Kidney capillary endothelial cell (primary cell): ENCODE data around the gene TRMT1.

Experiments
- DNase-seq: peaks from one replicate; pipeline ENCODE4 v3.0.0-alpha.2; 2018; ENCODE audit warnings: low spot score

TRMT1 gene

GRCh38 chr19:13122980-13123957 lies 6.7 kb upstream of the TRMT1 start:
- no peak for DNase-seq

GRCh38 chr19:13122275-13122878 lies 5.8 kb upstream of the TRMT1 start:
- DNase-seq, result no peak

- DNase-seq, result no peak
These were observed 5.2 kb upstream of the TRMT1 start for GRCh38 chr19:13121551-13122274.

DNA sequence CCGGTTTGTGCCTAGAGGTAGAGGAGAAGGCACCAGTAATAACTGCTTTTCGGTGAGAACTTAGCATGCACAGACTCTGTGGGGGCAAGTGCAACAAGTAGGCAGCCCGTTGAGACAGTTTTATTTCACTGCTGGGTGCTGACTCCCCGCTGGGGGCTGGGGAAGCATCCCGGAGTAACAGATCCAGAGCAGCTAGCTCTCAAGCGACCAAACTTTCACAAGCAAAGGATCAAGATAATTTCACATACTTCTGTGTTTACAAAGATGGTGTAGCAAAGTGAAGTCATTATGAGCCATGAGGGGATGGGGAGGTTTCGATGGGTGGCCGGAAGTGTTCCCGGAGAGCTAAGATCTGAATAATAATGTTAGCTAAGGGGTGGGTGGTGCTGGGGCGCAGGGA lies 4.3 kb upstream of the TRMT1 start:
- DNase-seq, result no peak

DNA sequence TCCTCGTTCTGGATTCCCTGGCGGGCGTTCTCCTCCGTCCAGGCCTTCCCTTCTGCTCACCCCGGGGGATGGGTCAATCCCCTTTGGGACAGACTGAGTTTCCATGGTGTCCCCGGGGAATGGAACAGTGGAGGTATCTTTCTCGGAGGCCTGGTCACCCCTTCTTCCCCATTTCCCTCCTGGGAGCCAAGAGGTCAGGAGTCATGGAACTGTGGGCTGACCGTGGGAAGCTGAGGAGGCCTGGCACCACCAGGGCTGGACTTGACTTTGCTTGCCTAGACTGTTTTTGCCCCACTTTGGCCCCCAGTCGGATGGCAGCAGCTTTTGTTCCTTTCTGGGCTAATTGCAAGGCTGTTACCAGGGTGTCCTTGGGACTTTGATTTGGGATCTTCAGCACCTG lies 3.5 kb upstream of the TRMT1 start:
- DNase-seq, result no peak

- no peak for DNase-seq
These were observed 3.1 kb upstream of the TRMT1 start for GRCh38 chr19:13119627-13120026.

DNA sequence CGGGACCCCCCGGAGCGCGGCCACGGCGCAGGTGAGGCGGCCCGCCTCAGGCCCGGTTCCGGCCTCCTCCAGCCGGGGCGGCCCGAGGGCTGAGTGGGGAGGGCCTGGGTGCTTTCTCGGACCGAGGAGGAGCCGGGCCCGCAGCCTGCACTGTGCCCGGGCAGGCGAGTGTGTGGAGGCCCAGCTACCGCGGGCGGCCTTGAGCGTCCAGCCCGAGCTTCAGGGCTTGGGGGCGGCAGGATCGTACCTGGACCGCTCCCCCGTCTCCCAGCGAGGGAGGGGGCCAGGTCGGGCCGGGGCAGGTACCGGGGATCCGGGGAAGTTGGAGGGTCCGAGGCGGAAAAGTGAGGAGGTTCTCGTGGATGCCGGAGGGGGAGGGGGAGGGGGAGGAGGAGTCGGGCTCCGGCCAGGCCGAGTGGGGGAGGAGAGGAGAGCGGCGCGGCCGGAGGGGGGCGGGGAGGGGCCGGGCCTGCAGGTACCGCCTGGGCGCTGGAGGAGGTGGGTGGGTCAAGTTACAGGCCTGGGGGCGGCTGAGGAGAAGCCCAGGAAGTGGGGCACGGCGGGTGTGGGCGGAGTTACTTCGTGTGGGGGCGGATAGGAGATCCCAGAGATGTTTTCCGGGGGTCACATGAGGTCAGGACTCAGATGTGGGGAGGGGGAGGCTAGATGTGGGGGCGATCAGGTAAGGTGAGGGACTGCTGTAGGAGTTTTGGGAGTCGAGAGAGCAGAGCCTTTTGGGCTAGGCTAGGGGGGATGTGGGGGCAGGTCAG lies 2.1 kb upstream of the TRMT1 start:
- no peak for DNase-seq

- peak; percentile 87 for DNase-seq
These were observed 1.4 kb upstream of the TRMT1 start, which contains the start of gene NACC1 for GRCh38 chr19:13117772-13118423. TSS of gene NACC1 (plus strand) at chr19:13118264. CDS start at chr19:13135208, 16,944 bp downstream.

DNA sequence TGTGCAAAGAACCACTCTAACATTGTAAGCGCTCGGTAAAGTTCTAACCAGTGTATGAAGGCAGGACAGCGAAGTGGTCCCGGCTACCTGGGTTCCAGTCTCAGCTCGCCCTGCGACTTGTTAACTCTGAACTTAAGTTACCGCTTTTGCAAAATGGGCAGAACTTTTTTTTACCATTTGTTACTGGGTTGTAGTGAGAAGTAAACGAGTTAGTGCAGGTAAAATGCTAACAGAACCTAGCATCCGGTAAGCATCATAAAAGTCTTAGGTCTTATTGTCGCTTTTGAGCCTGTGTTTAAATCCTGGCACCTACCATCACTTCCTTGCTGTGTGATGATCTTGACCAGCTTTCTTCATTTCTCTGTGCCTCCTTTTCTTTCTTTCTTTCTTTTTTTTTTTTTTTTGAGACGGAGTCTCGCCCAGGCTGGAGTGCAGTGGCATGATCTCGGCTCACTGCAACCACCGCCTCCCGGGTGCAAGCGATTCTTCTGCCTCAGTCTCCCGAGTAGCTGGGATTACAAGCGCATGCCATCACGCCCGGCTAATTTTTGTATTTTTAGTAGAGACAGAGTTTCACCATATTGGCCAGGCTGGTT lies 734 bp upstream of the TRMT1 start:
- DNase-seq, result no peak

- DNase-seq, result no peak
These were observed 631 bp downstream of the TRMT1 start for GRCh38 chr19:13115936-13116281.

DNA sequence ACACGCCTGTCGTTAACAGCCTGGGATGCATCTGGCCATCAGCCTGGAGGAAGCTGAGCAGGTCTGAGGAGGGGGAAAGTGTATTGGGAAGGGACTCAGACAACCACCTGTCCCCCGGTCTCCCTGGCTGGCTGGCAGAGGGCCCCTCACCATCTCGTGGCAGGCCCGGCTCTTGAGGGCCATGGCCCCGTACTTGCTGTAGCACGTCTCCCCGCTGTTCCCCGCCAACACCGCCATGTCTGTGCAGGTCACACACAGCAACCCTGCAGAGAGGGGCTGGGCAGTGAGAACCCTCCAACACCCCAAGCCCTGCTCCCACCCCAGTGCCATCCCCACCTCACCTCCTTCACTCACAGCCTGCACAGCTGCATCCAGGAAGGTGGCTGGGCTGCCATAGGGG lies 4.0 kb downstream of the TRMT1 start:
- no peak for DNase-seq

DNA sequence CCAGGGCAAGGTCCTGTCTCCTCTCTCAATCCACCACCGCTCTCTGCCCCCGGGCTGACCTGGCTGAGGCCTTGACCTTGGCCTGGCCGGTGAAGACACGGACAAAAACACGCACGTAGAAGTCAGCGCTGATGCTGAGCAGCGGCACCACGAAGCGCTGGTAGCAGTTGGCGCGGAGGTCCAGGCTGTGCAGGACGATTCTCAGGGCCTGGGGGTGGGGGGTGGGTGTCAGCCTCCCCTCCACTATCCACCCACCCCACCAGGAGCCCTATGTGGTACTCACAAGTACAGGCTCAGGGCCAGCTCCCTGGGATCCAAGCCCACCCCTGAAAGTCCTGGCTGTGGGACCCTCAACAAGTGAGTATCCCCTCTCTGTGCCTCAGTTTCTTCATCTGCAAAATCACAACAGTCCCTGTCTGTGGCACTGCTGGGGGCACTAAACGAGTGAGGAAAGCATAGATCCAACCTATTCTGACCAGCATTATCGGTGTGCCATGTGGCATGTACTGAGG lies 6.4 kb downstream of the TRMT1 start:
- DNase-seq, result no peak

DNA sequence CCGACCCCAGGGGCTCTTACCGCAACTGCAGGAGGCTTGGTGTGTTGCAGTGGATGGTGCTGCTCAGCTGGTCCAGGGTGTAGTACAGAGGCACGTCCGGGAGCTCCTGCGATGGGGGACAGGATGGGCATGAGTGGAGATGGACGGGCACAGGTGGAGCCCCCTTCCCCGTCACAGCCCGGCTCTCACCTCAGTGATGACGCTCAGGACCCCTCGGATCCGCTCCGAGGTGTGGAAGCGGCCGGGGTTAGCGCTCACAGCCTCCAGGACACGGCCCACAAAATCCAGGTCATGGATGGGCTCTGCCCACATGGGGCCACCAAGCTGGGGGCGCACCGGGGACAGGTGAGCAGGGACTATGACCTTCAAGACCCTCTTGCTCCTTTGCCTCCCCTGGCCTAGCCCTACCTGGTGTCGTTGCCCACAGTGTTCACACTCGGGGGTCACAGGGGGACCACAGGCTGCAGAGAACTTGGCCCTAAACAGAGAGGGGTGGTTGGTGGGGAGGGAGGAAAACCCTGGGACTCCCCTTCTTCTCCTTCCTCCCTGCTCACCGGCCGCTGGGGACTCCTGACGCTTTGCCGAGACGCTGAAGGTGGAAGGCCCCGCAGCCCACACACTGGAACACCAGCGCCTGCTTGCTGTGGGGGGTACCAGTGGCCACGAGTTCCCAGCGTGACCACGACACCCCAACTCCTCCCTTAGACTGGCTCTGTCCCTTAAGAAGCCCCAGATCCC lies 7.0 kb downstream of the TRMT1 start:
- DNase-seq, result no peak

- no peak for DNase-seq
These were observed 11.5 kb downstream of the TRMT1 start for GRCh38 chr19:13104848-13105711.

- peak; percentile 88 for DNase-seq
These were observed 12.1 kb downstream of the TRMT1 start for GRCh38 chr19:13104360-13104847.

- no peak for DNase-seq
These were observed 12.8 kb downstream of the TRMT1 start for GRCh38 chr19:13103581-13104359.

- peak; percentile 91 for DNase-seq
These were observed 13.6 kb downstream of the TRMT1 start, which contains the start of gene LYL1 for GRCh38 chr19:13102666-13103580. TSS of gene LYL1 (minus strand) at chr19:13102858. CDS start at chr19:13101171, 1,687 bp downstream.
